Upper lobe of left lung (tissue), 6 donors: ENCODE results near the gene GLRB. TPM values are rescaled to one million over a fixed set of nuclear protein-coding genes. Genes with fewer than 3 reads are reported as not detected.
"Not testable (repeated sequence)": the region's sequence is repeated elsewhere in the genome, so short reads cannot be mapped to it uniquely, and the experiment has no call there.

Experiments
- ATAC-seq, 2 donors: fragments of 200-7000 bp; cut with Tn5 transposase; one replicate each; pipeline ENCODE4 v1.9.1; 2022; ENCODE audit warnings: mild to moderate bottlenecking in 2 of 2, moderate library complexity in 2 of 2; ENCODE audit not compliant: low FRiP score in 2 of 2
- DNase-seq, 2 donors: peaks; one replicate each; pipeline ENCODE4 v3.0.0-alpha.2; 2019 to 2020
- H3K27ac ChIP-seq, 4 donors: fragments of 200-600 bp; sonication (generic); one replicate each; pipeline ENCODE4 v1.5.1; 2016 to 2019
- H3K27me3 ChIP-seq, 4 donors: fragments of 200-600 bp; sonication (generic); one replicate each; pipeline ENCODE4 v1.5.1; 2017 to 2019
- H3K36me3 ChIP-seq, 4 donors: fragments of 200-600 bp; sonication (generic); one replicate each; pipeline ENCODE4 v1.5.1; 2016 to 2019
- H3K4me1 ChIP-seq, 4 donors: fragments of 200-600 bp; sonication (generic); one replicate each; pipeline ENCODE4 v1.5.1; 2018 to 2019
- H3K4me3 ChIP-seq, 4 donors: fragments of 200-600 bp; sonication (generic); one replicate each; pipeline ENCODE4 v1.5.1; 2017 to 2019; ENCODE audit warnings: mild to moderate bottlenecking in 2 of 4, moderate library complexity in 1 of 4
- H3K9me3 ChIP-seq, 4 donors: fragments of 200-600 bp; sonication (generic); one replicate each; pipeline ENCODE4 v1.5.1; 2018 to 2019
- CTCF ChIP-seq, 6 experiments: fragments of 450-650 bp in 4 of 6; fragments of 200-600 bp in 2 of 6; sonication (generic) in 2 of 6; IDR thresholded peaks; one replicate each; pipeline ENCODE4 v1.5.1; 2016 to 2019; ENCODE audit warnings: antibody characterized with exemption in 6 of 6
- EP300 ChIP-seq, 4 donors: sonication (generic); formaldehyde crosslinking; IDR thresholded peaks; one replicate each; pipeline ENCODE4 v1.5.1; 2017; ENCODE audit warnings: antibody characterized with exemption in 4 of 4, control low read depth in 2 of 4
- POLR2A ChIP-seq, 4 donors: fragments of 450-650 bp; IDR thresholded peaks; one replicate each; pipeline ENCODE4 v1.5.1; 2016 to 2017; ENCODE audit warnings: antibody characterized with exemption in 4 of 4, mild to moderate bottlenecking in 2 of 4
- POLR2AphosphoS5 ChIP-seq, 2 donors: sonication (generic); formaldehyde crosslinking; IDR thresholded peaks; one replicate each; pipeline ENCODE4 v1.5.1; 2017; ENCODE audit warnings: antibody characterized with exemption in 2 of 2
- WGBS, 2 donors: methylation state at CpG; one replicate each; pipeline ENCODE4 v1.1.5; 2017 to 2018; 5-methylcytosine and 5-hydroxymethylcytosine counted together
- total RNA-seq, 6 donors: library from RNA; depleted of rRNA in 4 of 6; stranded (reverse); fragments of >200 nt in 4 of 6; gene quantifications; one replicate each; pipeline versions ENCODE4 v1.1.0 to v1.2.1, GENCODE V29; 2016 to 2021
- donor health status: DM: no; HTN: no; CAD: no; lungs with moderate emphysema.
- donor health status: DM: no; HTN: yes; CAD: no; lungs with severe emphysema.

The GLRB gene
- total RNA-seq, 6 donors from 2014 or later = 2.8 to 37.7 (median 3.9) TPM

GRCh38 chr4:157045507-157046127 lies 30.3 kb upstream of the GLRB start:
- Histone ChIP-seq H3K4me3 (no peak overlapping the region), H3K9me3 (no peaks in the 10 kb centered on the region), H3K27me3 (no peaks in the 10 kb centered on the region), H3K4me1 (no peaks in the 10 kb centered on the region), H3K36me3 (no peaks in the 10 kb centered on the region), H3K27ac (no peak overlapping the region)
- TF ChIP-seq CTCF (IDR thresholded peaks at IDR 0.05) = peak; percentile 49 to 78 (median 68)
- TF ChIP-seq POLR2A (IDR thresholded peaks at IDR 0.05) = no peak
- DNase-seq (peak in 1 of 2 donors; percentile 33), ATAC-seq (peak; percentile 78 to 85)
- WGBS, 2 donors = 23 to 27% methylated on average over 2 of the region's 2 CpGs

GRCh38 chr4:157048248-157048647 lies 27.7 kb upstream of the GLRB start:
- Histone ChIP-seq H3K27me3 (no peaks in the 10 kb centered on the region), H3K9me3 (no peaks in the 10 kb centered on the region), H3K36me3 (no peaks in the 10 kb centered on the region), H3K27ac (no peak overlapping the region), H3K4me1 (no peaks in the 10 kb centered on the region), H3K4me3 (no peak overlapping the region)
- peak; percentile 58 to 91 for ATAC-seq
- TF ChIP-seq POLR2AphosphoS5 (IDR thresholded peaks at IDR 0.05) (no peak), EP300 (IDR thresholded peaks at IDR 0.05) (no peak), POLR2A (IDR thresholded peaks at IDR 0.05) (no peak), CTCF (IDR thresholded peaks at IDR 0.05) (no peak)
- DNase-seq = no peak
- whole genome bisulfite sequencing, 2 donors = 36 to 40% methylated on average over 2 of the region's 2 CpGs

GRCh38 chr4:157050561-157050960 lies 25.4 kb upstream of the GLRB start:
- no peaks in the 10 kb centered on the region for H3K36me3 ChIP-seq
- DNase-seq (no peak), ATAC-seq (no peak)
- TF ChIP-seq EP300 (IDR thresholded peaks at IDR 0.05) = no peak
- no peak for TF ChIP-seq CTCF (IDR thresholded peaks at IDR 0.05)
- TF ChIP-seq POLR2A (IDR thresholded peaks at IDR 0.05) = no peak
- no peak for TF ChIP-seq POLR2AphosphoS5 (IDR thresholded peaks at IDR 0.05)
- H3K4me1 ChIP-seq = no peaks in the 10 kb centered on the region
- no peaks in the 10 kb centered on the region for H3K9me3 ChIP-seq
- H3K4me3 ChIP-seq = no peak overlapping the region
- no peaks in the 10 kb centered on the region for H3K27me3 ChIP-seq
- no peak overlapping the region for H3K27ac ChIP-seq
- 85 to 87% methylated on average over 4 of the region's 4 CpGs for WGBS, 2 donors

GRCh38 chr4:157052429-157053040 lies 23.4 kb upstream of the GLRB start:
- WGBS, 2 donors = 77 to 82% methylated on average over 10 to 11 of the region's 11 CpGs
- ATAC-seq = no peak
- TF ChIP-seq POLR2AphosphoS5 (IDR thresholded peaks at IDR 0.05) (no peak), CTCF (IDR thresholded peaks at IDR 0.05) (no peak), POLR2A (IDR thresholded peaks at IDR 0.05) (no peak), EP300 (IDR thresholded peaks at IDR 0.05) (no peak)
- Histone ChIP-seq H3K9me3 (no peaks in the 10 kb centered on the region), H3K4me3 (no peak overlapping the region), H3K36me3 (no peaks in the 10 kb centered on the region), H3K27me3 (no peaks in the 10 kb centered on the region), H3K27ac (no peak overlapping the region), H3K4me1 (no peaks in the 10 kb centered on the region)
- no peak for DNase-seq

DNA sequence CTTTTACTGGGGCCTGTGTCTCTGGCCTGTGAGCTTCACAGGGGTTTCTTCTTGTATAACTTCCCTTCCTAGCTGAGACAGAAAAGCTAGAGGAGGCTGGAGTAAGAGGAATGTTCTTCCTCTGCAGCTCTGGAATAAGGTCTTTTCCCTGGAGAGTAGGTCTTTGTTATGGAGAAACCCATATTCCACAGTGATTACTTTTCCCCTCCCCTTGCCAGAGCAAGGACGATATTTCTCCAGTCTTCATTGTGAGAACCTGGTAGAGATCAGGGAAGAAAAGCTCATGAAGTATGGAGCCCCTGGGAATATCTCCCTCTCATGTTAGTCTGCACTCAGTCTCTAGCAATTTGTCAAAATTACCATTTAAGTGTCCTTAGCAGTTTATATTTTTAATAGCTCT lies 18.7 kb upstream of the GLRB start:
- Histone ChIP-seq H3K27ac (no peak overlapping the region), H3K27me3 (no peaks in the 10 kb centered on the region), H3K4me1 (no peaks in the 10 kb centered on the region), H3K4me3 (no peak overlapping the region), H3K36me3 (no peaks in the 10 kb centered on the region), H3K9me3 (no peaks in the 10 kb centered on the region)
- TF ChIP-seq POLR2A (IDR thresholded peaks at IDR 0.05) = no peak
- 57% methylated on average over 1 of the region's 1 CpG for WGBS, 2 donors
- no peak for ATAC-seq
- DNase-seq = no peak

- not testable (repeated sequence) for H3K27ac ChIP-seq, H3K27me3 ChIP-seq, H3K9me3 ChIP-seq, H3K4me1 ChIP-seq, DNase-seq, ATAC-seq, H3K36me3 ChIP-seq, H3K4me3 ChIP-seq
- WGBS, 2 donors = 86 to 90% methylated on average over 5 of the region's 5 CpGs
Observed at GRCh38 chr4:157058899-157059298, 17.1 kb upstream of the GLRB start.
